Parathyroid adenoma (tissue), 2 donors: ENCODE measurements around the gene SLC35F2.

Experiments used
- H2AFZ ChIP-seq: fragments of 300-600 bp; sonication (generic); one replicate; pipeline ENCODE4 v1.7.0; 2017; ENCODE audit warnings: antibody characterized with exemption, mild to moderate bottlenecking
- H3K27ac ChIP-seq: fragments of 300-600 bp; sonication (generic); one replicate; pipeline ENCODE4 v1.7.0; 2017
- H3K27me3 ChIP-seq: fragments of 300-600 bp; sonication (generic); one replicate; pipeline ENCODE4 v1.7.0; 2017; ENCODE audit warnings: low read length; ENCODE audit not compliant: control insufficient read depth, insufficient read depth
- H3K36me3 ChIP-seq: fragments of 300-600 bp; sonication (generic); one replicate; pipeline ENCODE4 v1.7.0; 2017; ENCODE audit warnings: low read length; ENCODE audit not compliant: control insufficient read depth, insufficient read depth
- H3K4me1 ChIP-seq: fragments of 300-600 bp; sonication (generic); one replicate; pipeline ENCODE4 v1.7.0; 2017; ENCODE audit warnings: control low read depth
- H3K4me2 ChIP-seq: fragments of 300-600 bp; sonication (generic); one replicate; pipeline ENCODE4 v1.7.0; 2017; ENCODE audit warnings: low read length
- H3K4me3 ChIP-seq: fragments of 300-600 bp; sonication (generic); one replicate; pipeline ENCODE4 v1.7.0; 2017; ENCODE audit warnings: low read depth, low read length
- H3K79me2 ChIP-seq: fragments of 300-600 bp; sonication (generic); one replicate; pipeline ENCODE4 v1.7.0; 2017; ENCODE audit warnings: control low read depth
- H3K9ac ChIP-seq: fragments of 300-600 bp; sonication (generic); one replicate; pipeline ENCODE4 v1.7.0; 2017; ENCODE audit warnings: mild to moderate bottlenecking
- H3K9me3 ChIP-seq: fragments of 300-600 bp; sonication (generic); one replicate; pipeline ENCODE4 v1.7.0; 2017; ENCODE audit warnings: low read length; ENCODE audit not compliant: control insufficient read depth
- TF ChIP-seq, protein P1 (sequence below): fragments of 300-600 bp; sonication (generic); IDR thresholded peaks from one replicate; pipeline ENCODE4 v1.7.0; 2017; ENCODE audit warnings: antibody characterized with exemption, mild to moderate bottlenecking
- donor health status: primary hyperparathyroidism.

The SLC35F2 gene

DNA sequence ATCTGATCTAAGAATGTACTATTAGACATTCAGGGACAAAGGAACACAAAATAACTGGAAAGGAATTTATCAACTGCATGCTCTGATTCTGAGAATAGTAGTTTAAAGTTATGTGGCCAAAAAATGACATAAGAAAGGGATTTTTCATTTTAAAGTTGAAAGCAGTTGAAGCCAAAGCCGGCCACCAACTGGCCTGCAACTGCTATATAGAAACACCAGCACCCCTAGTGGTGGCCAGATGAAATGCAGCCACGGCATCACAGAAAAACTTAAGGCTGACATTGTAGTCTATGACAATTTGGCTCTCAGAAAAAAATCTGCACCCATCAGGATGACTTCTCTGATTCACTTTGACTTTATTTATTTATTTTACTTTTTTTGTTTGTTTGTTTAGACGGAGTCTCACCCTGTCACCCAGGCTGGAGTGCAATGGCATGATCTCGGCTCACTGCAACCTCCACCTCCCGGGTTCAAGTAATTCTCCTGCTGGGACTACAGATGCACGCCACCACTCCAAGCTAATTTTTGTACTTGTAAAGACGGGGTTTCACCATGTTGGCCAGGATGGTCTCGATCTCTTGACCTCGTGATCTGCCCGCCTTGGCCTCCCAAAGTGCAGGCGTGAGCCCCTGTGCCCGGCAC lies 59.2 kb downstream of the SLC35F2 start:
- Histone ChIP-seq H3K9me3 (no peaks in the 10 kb centered on the region), H3K79me2 (no peaks in the 10 kb centered on the region), H3K27ac (no peak overlapping the region), H3K9ac (no peak overlapping the region), H2AFZ (no peak overlapping the region), H3K27me3 (no peaks in the 10 kb centered on the region), H3K4me2 (no peak overlapping the region), H3K4me3 (no peak overlapping the region), H3K36me3 (no peaks in the 10 kb centered on the region), H3K4me1 (no peaks in the 10 kb centered on the region)
- TF ChIP-seq, protein P1, sequence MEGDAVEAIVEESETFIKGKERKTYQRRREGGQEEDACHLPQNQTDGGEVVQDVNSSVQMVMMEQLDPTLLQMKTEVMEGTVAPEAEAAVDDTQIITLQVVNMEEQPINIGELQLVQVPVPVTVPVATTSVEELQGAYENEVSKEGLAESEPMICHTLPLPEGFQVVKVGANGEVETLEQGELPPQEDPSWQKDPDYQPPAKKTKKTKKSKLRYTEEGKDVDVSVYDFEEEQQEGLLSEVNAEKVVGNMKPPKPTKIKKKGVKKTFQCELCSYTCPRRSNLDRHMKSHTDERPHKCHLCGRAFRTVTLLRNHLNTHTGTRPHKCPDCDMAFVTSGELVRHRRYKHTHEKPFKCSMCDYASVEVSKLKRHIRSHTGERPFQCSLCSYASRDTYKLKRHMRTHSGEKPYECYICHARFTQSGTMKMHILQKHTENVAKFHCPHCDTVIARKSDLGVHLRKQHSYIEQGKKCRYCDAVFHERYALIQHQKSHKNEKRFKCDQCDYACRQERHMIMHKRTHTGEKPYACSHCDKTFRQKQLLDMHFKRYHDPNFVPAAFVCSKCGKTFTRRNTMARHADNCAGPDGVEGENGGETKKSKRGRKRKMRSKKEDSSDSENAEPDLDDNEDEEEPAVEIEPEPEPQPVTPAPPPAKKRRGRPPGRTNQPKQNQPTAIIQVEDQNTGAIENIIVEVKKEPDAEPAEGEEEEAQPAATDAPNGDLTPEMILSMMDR = peak; percentile 99

DNA sequence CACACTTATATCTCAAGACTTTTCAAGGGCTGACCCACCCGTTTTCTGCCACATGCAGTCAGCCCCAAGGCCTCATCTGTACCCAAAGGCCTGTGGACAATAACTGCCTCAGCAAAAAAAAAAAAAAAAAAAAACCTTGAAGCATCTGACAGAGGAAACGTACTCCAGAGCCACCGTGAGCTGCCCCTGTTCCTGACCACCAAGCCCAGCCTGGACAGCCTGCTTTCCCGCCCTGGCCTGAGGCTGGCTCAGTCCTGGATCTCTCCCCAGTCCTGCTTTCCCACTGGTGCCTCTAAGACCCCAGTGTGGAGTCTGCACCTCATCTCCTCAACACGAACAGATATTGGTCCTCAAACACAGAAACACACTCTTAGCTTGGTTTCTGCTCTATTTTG lies 66.5 kb downstream of the SLC35F2 start:
- no peak overlapping the region for H3K4me3 ChIP-seq
- no peaks in the 10 kb centered on the region for H3K9me3 ChIP-seq
- H3K27ac ChIP-seq = no peak overlapping the region

DNA sequence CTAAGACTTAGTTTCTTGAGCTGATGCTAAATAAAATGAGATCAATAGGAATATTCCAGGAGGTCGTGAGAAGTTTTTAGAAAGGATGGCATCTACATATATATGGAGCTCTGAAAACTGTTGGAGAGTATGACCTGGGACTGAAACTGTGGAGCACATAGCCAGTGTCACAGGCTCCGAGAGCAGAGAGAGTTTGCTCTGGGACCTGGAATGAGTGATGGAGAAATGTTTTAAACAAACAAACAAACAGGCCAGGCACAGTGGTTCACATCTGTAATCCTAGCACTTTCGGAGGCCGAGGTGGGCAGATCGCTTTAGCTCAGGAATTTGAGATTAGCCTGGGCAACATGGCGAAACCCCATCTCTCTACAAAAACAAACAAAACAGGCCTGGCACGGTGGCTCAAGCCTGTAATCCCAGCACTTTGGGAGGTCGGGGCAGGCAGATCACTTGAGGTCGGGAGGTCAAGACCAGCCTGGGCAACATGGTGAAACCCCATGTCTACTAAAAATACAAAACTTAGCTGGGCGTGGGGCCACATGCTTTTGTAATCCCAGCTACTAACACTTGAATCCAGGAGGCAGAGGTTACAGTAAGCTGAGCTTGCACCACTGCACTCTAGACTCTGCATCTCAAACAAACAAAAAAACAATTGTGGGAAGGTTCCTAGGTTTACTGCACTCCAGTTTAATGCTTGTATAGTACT lies 67.1 kb downstream of the SLC35F2 start:
- Histone ChIP-seq H3K27ac (no peak overlapping the region), H3K27me3 (no peaks in the 10 kb centered on the region), H3K36me3 (no peaks in the 10 kb centered on the region), H3K4me2 (no peak overlapping the region), H2AFZ (no peak overlapping the region), H3K4me3 (no peak overlapping the region), H3K9me3 (no peaks in the 10 kb centered on the region), H3K9ac (no peak overlapping the region), H3K79me2 (no peaks in the 10 kb centered on the region), H3K4me1 (no peaks in the 10 kb centered on the region)
- TF ChIP-seq, protein P1 = no peak

More for the DNA sequence above, 66.5 kb downstream of the SLC35F2 start:
- TF ChIP-seq, protein P1 = no peak
- Histone ChIP-seq H3K4me1 (no peaks in the 10 kb centered on the region), H2AFZ (no peak overlapping the region), H3K27me3 (no peaks in the 10 kb centered on the region), H3K36me3 (no peaks in the 10 kb centered on the region), H3K79me2 (no peaks in the 10 kb centered on the region), H3K4me2 (no peak overlapping the region), H3K9ac (no peak overlapping the region)

DNA sequence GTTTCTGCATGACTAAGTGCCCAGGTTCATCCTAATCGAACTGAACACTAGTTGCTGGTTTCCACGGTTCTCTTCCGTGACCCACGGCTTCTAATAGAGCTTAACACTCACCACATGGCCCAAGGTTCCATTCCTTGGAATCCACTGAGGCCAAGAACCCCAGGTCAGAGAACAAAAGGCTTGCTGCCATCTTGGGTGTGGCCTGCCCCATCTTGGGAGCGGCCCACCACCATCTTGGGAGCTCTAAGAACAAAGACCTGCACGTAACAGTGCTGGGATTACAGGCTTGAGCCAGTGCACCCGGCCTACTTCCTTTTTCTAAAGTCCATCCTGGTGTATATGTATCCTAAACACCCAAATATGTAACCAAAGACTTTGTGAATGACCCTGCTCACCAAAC lies 68.8 kb downstream of the SLC35F2 start:
- no peak overlapping the region for H3K4me3 ChIP-seq
- no peak overlapping the region for H3K9ac ChIP-seq
- H3K27ac ChIP-seq = no peak overlapping the region
- H3K27me3 ChIP-seq = no peaks in the 10 kb centered on the region
- no peak overlapping the region for H3K4me2 ChIP-seq
- H3K4me1 ChIP-seq = no peaks in the 10 kb centered on the region
- no peaks in the 10 kb centered on the region for H3K9me3 ChIP-seq
- no peaks in the 10 kb centered on the region for H3K79me2 ChIP-seq
- H3K36me3 ChIP-seq = no peaks in the 10 kb centered on the region
- H2AFZ ChIP-seq = no peak overlapping the region
- TF ChIP-seq, protein P1 = no peak

DNA sequence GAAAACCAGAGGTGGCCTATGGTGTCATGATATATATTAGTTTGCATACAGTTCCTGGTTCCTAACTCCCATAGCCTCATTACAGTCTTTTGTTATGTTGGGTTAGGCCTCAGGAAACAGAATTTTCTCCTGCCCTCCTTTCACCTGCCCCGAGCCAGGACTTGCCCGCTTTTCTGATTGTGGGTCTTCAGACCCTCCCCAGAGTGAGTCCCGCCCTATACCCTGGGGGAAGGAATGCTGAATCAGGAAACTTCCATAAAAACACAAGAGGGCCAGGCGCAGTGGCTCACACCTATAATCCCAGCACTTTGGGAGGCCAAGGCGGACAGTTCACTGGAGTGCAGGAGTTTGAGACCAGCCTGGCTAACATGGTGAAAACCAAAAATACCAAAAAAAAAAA lies 70.9 kb downstream of the SLC35F2 start:
- Histone ChIP-seq H3K36me3 (no peaks in the 10 kb centered on the region), H3K27me3 (no peaks in the 10 kb centered on the region), H3K4me3 (no peak overlapping the region), H3K9ac (no peak overlapping the region), H2AFZ (no peak overlapping the region), H3K9me3 (no peaks in the 10 kb centered on the region), H3K79me2 (no peaks in the 10 kb centered on the region), H3K4me1 (no peaks in the 10 kb centered on the region), H3K4me2 (no peak overlapping the region), H3K27ac (no peak overlapping the region)
- TF ChIP-seq, protein P1 = no peak
